OCI-LY1 (cell line): ENCODE measurements around the gene FAHD1.

Source experiments
- H2AFZ ChIP-seq: fragments of 200-600 bp; sonication (generic), shearing (Covaris generic); 2 replicates; pipeline ENCODE4 v1.6.0; 2014; ENCODE audit warnings: antibody characterized with exemption, mild to moderate bottlenecking, low read length
- H3F3A ChIP-seq: fragments of 200-600 bp; sonication (generic), shearing (Covaris generic); 2 replicates; pipeline ENCODE4 v1.6.0; 2014; ENCODE audit warnings: mild to moderate bottlenecking, antibody characterized with exemption, low read length, moderate library complexity; ENCODE audit not compliant: insufficient read depth
- H3K27ac ChIP-seq: fragments of 200-600 bp; sonication (generic); 2 replicates; pipeline ENCODE4 v1.5.1; 2014; ENCODE audit warnings: low read length, mixed run types, mild to moderate bottlenecking, low read depth; ENCODE audit not compliant: poor library complexity, severe bottlenecking
- H3K27me3 ChIP-seq: fragments of 200-600 bp; sonication (generic); 2 replicates; pipeline ENCODE4 v1.6.0; 2014; ENCODE audit warnings: antibody characterized with exemption, mild to moderate bottlenecking, low read length, moderate library complexity; ENCODE audit not compliant: insufficient read depth
- H3K36me3 ChIP-seq: fragments of 200-600 bp; sonication (generic); 2 replicates; pipeline ENCODE4 v1.6.1; 2014; ENCODE audit warnings: mild to moderate bottlenecking, antibody characterized with exemption, low read length, moderate library complexity, mixed read lengths; ENCODE audit not compliant: insufficient read depth
- H3K4me1 ChIP-seq: fragments of 200-600 bp; sonication (generic); 2 replicates; pipeline ENCODE4 v1.5.1; 2014; ENCODE audit warnings: mild to moderate bottlenecking, low read length, moderate library complexity; ENCODE audit not compliant: insufficient read depth, severe bottlenecking
- H3K4me2 ChIP-seq: fragments of 200-600 bp; sonication (generic), shearing (Covaris generic); 2 replicates; pipeline ENCODE4 v1.6.1; 2014; ENCODE audit warnings: low read length
- H3K4me3 ChIP-seq: fragments of 200-600 bp; sonication (generic); 2 replicates; pipeline ENCODE4 v1.5.1; 2014; ENCODE audit warnings: low read length, low read depth, mild to moderate bottlenecking, mixed read lengths; ENCODE audit not compliant: poor library complexity, severe bottlenecking
- H3K79me2 ChIP-seq: fragments of 200-600 bp; shearing (Covaris generic); 2 replicates; pipeline ENCODE4 v1.6.1; 2016; ENCODE audit warnings: mixed run types, low read length, mixed read lengths; ENCODE audit not compliant: insufficient read depth
- H3K9ac ChIP-seq: fragments of 200-600 bp; sonication (generic), shearing (Covaris generic); 2 replicates; pipeline ENCODE4 v1.6.1; 2014; ENCODE audit warnings: mild to moderate bottlenecking, low read length, mixed read lengths
- H3K9me2 ChIP-seq: fragments of 200-600 bp; sonication (generic), shearing (Covaris generic); 2 replicates; pipeline ENCODE4 v1.6.1; 2014; ENCODE audit warnings: low read depth, mild to moderate bottlenecking, low read length, mixed read lengths
- H3K9me3 ChIP-seq: fragments of 200-600 bp; shearing (Covaris generic); 2 replicates; pipeline ENCODE4 v1.6.1; 2014; ENCODE audit warnings: low read length, mixed read lengths
- H4K20me1 ChIP-seq: fragments of 200-600 bp; sonication (generic), shearing (Covaris generic); 2 replicates; pipeline ENCODE4 v1.6.0; 2016; ENCODE audit warnings: mild to moderate bottlenecking, low read length; ENCODE audit not compliant: insufficient read depth
- EZH2 ChIP-seq: fragments of 200-600 bp; sonication (generic), shearing (Covaris generic); IDR thresholded peaks from 2 replicates; pipeline ENCODE4 v1.8.0; 2017; ENCODE audit warnings: borderline replicate concordance, mixed run types, mild to moderate bottlenecking, antibody characterized with exemption, low read length, moderate library complexity, mixed read lengths
- TF ChIP-seq, protein P1 (sequence below): fragments of 200-600 bp; sonication (generic), shearing (Covaris generic); IDR thresholded peaks from 2 replicates; pipeline ENCODE4 v1.5.1; 2017; ENCODE audit warnings: mild to moderate bottlenecking, antibody characterized with exemption, low read length, moderate library complexity, mixed read lengths

FAHD1 gene

DNA sequence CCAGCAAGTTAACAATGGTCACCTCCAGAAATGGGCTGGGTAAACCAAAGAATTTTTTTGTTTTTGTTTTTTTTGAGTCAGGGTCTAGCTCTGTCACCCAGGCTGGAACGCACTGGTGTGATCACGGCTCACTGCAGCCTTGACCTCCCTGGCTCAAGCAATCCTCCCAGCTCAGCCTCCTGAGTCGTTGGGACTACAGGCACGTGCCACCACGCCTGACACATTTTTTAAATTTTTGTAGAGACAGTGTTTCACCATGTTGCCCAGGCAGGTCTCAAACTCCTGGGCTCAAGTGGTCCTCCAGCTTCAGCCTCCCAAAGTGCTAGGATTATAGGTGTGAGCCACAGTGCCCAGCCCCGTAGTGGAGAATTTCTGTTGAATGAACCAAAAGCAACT, 46.3 kb upstream of the FAHD1 start:
- H3F3A ChIP-seq: 0 out of 2 replicates have a peak, but pooled peaks cover 3% of the 10 kb centered on the region
- peak overlapping the region; percentile 97 for H3K4me3 ChIP-seq
- H3K27ac ChIP-seq: no peak overlapping the region
- H3K36me3 ChIP-seq: peaks cover 52% of the 10 kb centered on the region
- no peak overlapping the region for H2AFZ ChIP-seq
- H3K9ac ChIP-seq: peak overlapping the region; percentile 73; the same call in 1 of the 2 replicates
- peak overlapping the region; percentile 82; the same call in 1 of the 2 replicates for H3K4me2 ChIP-seq
- H3K9me2 ChIP-seq: no peaks in the 10 kb centered on the region
- no peaks in the 10 kb centered on the region for H3K27me3 ChIP-seq
- H3K4me1 ChIP-seq: peaks cover 20% of the 10 kb centered on the region
- H3K9me3 ChIP-seq: no peaks in the 10 kb centered on the region
- H4K20me1 ChIP-seq: no peaks in the 10 kb centered on the region
- TF ChIP-seq, protein P1, sequence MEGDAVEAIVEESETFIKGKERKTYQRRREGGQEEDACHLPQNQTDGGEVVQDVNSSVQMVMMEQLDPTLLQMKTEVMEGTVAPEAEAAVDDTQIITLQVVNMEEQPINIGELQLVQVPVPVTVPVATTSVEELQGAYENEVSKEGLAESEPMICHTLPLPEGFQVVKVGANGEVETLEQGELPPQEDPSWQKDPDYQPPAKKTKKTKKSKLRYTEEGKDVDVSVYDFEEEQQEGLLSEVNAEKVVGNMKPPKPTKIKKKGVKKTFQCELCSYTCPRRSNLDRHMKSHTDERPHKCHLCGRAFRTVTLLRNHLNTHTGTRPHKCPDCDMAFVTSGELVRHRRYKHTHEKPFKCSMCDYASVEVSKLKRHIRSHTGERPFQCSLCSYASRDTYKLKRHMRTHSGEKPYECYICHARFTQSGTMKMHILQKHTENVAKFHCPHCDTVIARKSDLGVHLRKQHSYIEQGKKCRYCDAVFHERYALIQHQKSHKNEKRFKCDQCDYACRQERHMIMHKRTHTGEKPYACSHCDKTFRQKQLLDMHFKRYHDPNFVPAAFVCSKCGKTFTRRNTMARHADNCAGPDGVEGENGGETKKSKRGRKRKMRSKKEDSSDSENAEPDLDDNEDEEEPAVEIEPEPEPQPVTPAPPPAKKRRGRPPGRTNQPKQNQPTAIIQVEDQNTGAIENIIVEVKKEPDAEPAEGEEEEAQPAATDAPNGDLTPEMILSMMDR: no peak
- TF ChIP-seq EZH2: no peak
- H3K79me2 ChIP-seq: peaks cover 6% of the 10 kb centered on the region

DNA sequence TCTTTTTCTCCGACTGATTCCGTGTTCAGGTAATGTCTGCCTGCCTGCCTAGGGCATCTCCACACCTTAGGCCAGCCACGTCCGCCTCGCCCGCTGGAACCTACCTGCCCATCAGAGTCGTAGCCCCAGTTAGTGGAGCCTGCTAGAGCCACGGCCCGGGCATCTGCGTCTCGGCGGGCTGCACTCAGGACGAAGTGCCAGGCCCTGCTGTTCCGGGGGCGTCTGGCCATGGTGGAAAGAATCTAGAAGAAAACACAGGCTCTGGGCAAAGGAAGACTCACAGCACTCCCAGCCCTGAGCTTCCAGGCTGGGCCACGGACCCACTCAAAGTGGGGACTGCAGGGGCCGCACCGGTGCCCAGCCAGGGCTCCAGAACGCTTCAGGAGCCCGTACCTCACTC, 45.8 kb upstream of the FAHD1 start:
- Histone ChIP-seq H3K4me3 (peak overlapping the region; percentile 97), H3K79me2 (peaks cover 6% of the 10 kb centered on the region), H3K9ac (peak overlapping the region; percentile 73), H3F3A (0 out of 2 replicates have a peak, but pooled peaks cover 3% of the 10 kb centered on the region), H3K9me3 (no peaks in the 10 kb centered on the region), H2AFZ (no peak overlapping the region), H3K9me2 (no peaks in the 10 kb centered on the region), H3K27ac (peak overlapping the region; percentile 30), H4K20me1 (no peaks in the 10 kb centered on the region), H3K36me3 (peaks cover 58% of the 10 kb centered on the region), H3K27me3 (no peaks in the 10 kb centered on the region), H3K4me1 (peaks cover 20% of the 10 kb centered on the region), H3K4me2 (peak overlapping the region; percentile 82)
- TF ChIP-seq, protein P1: no peak
- no peak for TF ChIP-seq EZH2

DNA sequence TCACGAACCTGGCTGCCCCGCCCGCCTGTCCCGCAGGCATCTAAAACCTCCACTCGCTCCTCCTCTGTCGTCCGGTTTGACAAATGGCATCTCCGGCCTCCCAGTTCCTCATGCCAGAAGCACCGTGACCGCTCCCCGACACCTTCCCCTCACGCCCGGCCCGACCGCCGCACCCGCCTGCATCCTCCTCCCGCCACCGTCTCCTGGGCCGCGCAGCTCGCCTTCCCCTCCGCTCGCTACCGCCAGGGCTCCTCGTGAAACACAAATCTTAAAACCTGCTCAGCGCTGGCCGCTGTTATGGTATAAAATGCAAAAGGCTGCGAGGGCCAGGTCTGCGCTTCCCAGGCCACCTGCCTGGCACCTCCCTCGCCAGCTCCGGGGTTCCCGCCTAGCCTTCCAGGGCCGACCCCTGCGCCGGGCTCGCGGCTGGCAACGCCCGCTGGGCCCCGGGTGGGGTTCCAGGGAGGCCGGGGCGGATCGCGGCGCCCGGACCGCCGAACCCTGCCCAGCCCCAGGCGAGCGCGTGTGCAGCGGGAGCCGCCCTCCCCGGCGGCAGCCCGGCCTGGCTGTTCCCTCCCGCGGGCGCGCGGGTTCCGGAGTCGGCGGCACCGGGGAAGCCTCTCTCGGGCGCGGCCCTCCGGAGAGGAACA, 45.1 kb upstream of the FAHD1 start:
- peak overlapping the region; percentile 73 for H3K9ac ChIP-seq
- TF ChIP-seq EZH2: no peak
- TF ChIP-seq, protein P1: no peak
- 0 out of 2 replicates have a peak, but pooled peaks cover 3% of the 10 kb centered on the region for H3F3A ChIP-seq
- H3K9me3 ChIP-seq: no peaks in the 10 kb centered on the region
- H3K4me2 ChIP-seq: peak overlapping the region; percentile 82
- H3K4me1 ChIP-seq: peaks cover 20% of the 10 kb centered on the region
- no peaks in the 10 kb centered on the region for H4K20me1 ChIP-seq
- H2AFZ ChIP-seq: no peak overlapping the region
- H3K27ac ChIP-seq: peak overlapping the region; percentile 30
- peaks cover 6% of the 10 kb centered on the region for H3K79me2 ChIP-seq
- H3K27me3 ChIP-seq: no peaks in the 10 kb centered on the region
- H3K9me2 ChIP-seq: no peaks in the 10 kb centered on the region
- peaks cover 58% of the 10 kb centered on the region for H3K36me3 ChIP-seq
- peak overlapping the region; percentile 97 for H3K4me3 ChIP-seq
